K562 (cell line): ENCODE results near the gene PHLDB1. TPM values are rescaled to one million over a fixed set of nuclear protein-coding genes. Genes with fewer than 3 reads are reported as not detected.

Experiments used
- AFF1 ChIP-seq, 2 experiments: fragments of 450-650 bp; IDR thresholded peaks; 2 replicates each; pipeline ENCODE4 v1.6.1; 2018; ENCODE audit warnings: mild to moderate bottlenecking in 2 of 2, low read depth in 1 of 2; ENCODE audit not compliant: partially characterized antibody in 2 of 2
- ATF3 ChIP-seq, 2 experiments: fragments of 450-650 bp in 1 of 2; sonication (generic) in 1 of 2; formaldehyde crosslinking in 1 of 2; IDR thresholded peaks in 1 of 2; conservative IDR thresholded peaks in 1 of 2; 2 replicates each; pipeline versions ENCODE4 v1.6.1 to v1.8.1; 2016 to 2023; ENCODE audit warnings: mild to moderate bottlenecking in 2 of 2, moderate library complexity in 2 of 2, inconsistent platforms in 1 of 2, missing genetic modification reagents in 1 of 2
- CCNT2 ChIP-seq: IDR thresholded peaks from 2 replicates; pipeline ENCODE4 v1.6.1; 2011; ENCODE audit warnings: borderline replicate concordance, low read depth, mild to moderate bottlenecking, moderate library complexity, mixed read lengths, low read length; ENCODE audit not compliant: insufficient read length; ENCODE audit errors: extremely low read depth
- E2F3 ChIP-seq: fragments of 250-450 bp; sonication (Bioruptor Pico); IDR thresholded peaks from 2 replicates; pipeline ENCODE4 v1.4.0; 2020; ENCODE audit warnings: mild to moderate bottlenecking
- ERF ChIP-seq: fragments of 450-650 bp; formaldehyde crosslinking; IDR thresholded peaks from 2 replicates; pipeline ENCODE4 v1.4.0; 2020; ENCODE audit warnings: mild to moderate bottlenecking, mixed read lengths
- HBP1 ChIP-seq: fragments of 450-650 bp; formaldehyde crosslinking; IDR thresholded peaks from 2 replicates; pipeline ENCODE4 v1.4.0; 2022; ENCODE audit warnings: missing genetic modification characterization
- NRF1 ChIP-seq, 2 experiments: fragments of 450-650 bp; IDR thresholded peaks in 1 of 2; conservative IDR thresholded peaks in 1 of 2; 2 replicates each; pipeline ENCODE4 v1.6.1; 2014; ENCODE audit warnings: mild to moderate bottlenecking in 2 of 2
- PCBP1 ChIP-seq: fragments of 200-400 bp; formaldehyde crosslinking; IDR thresholded peaks from 2 replicates; pipeline ENCODE4 v1.6.1; 2018; ENCODE audit warnings: mild to moderate bottlenecking, low read depth, low read length; ENCODE audit not compliant: poor library complexity, severe bottlenecking
- SIN3A ChIP-seq, 2 experiments: fragments of 150-350 bp in 1 of 2; IDR thresholded peaks; 2 replicates each; pipeline ENCODE4 v1.6.1; 2011 to 2016; ENCODE audit warnings: borderline replicate concordance in 2 of 2, low read depth in 2 of 2, low read length in 2 of 2, mild to moderate bottlenecking in 2 of 2, moderate library complexity in 2 of 2; ENCODE audit not compliant: control insufficient read depth in 1 of 2
- THAP12 ChIP-seq: fragments of 250-450 bp; sonication (Bioruptor Pico); IDR thresholded peaks from 2 replicates; pipeline ENCODE4 v1.9.0; 2021; ENCODE audit warnings: mild to moderate bottlenecking, inconsistent platforms
- ZNF589 ChIP-seq: fragments of 200-800 bp; sonication (Bioruptor generic); IDR thresholded peaks from 2 replicates; pipeline ENCODE4 v1.6.1; 2016; ENCODE audit warnings: low read depth, missing genetic modification characterization, missing compliant biosample characterization
- polyA plus RNA-seq, 8 experiments: library from polyadenylated mRNA; depleted of rRNA in 4 of 8; stranded (reverse) in 5 of 8; unstranded in 3 of 8; fragments of >200 nt; fragmentation: Nextera tagmentation in 2 of 8; fragmentation: Illumina TruSeq in 1 of 8; extraction: Ambion mirVana in 2 of 8; extraction: Trizol in 1 of 8; gene quantifications; 2 replicates each; pipeline versions ENCODE4 v1.2.1 to v1.2.3, GENCODE V29; 2011 to 2014; ENCODE audit warnings: inconsistent platforms in 1 of 8, missing spikeins in 1 of 8
- total RNA-seq, 7 experiments: library from RNA; depleted of rRNA in 6 of 7; stranded (reverse); fragments of >200 nt in 6 of 7; fragmentation: Illumina TruSeq in 2 of 7; extraction: Trizol in 2 of 7; gene quantifications; 2 replicates each; pipeline versions ENCODE4 v1.2.1 to v1.2.3, GENCODE V29; 2011 to 2021; ENCODE audit warnings: low replicate concordance in 1 of 7
- TF ChIP-seq, protein P1 (sequence below): fragments of 450-650 bp; IDR thresholded peaks from 2 replicates; pipeline ENCODE4 v1.7.0; 2016; ENCODE audit warnings: borderline replicate concordance

PHLDB1 gene
- total and polyA plus RNA-seq, 9 of the 15 experiments (the other 6 are each of a cell fraction or from before 2014, with no cell fraction given) = 2.0 to 28.7 (median 16.2) TPM

- TF ChIP-seq PCBP1 (no peak), ERF (CRISPR knock-in tag) (0 out of 2 replicates have a peak, but pooled peaks have one; percentile 39), E2F3 (CRISPR knock-in tag) (peak; percentile 61; the same call in 1 of the 2 replicates), HBP1 (CRISPR knock-in tag) (no peak; the same call in 1 of the 2 replicates), ZNF589 (CRISPR knock-in tag) (no peak; the same call in 1 of the 2 replicates), THAP12 (CRISPR knock-in tag) (no peak), AFF1 (IDR thresholded peaks at IDR 0.05; ENCODE audit: low read depth in 1 of 2, partially characterized antibody in 2 of 2) (peak in 1 of 2 experiments; percentile 29), ATF3 (IDR thresholded peaks at IDR 0.05) (peak; percentile 91), ATF3 (CRISPR knock-in tag; conservative IDR thresholded peaks at IDR 0.05) (peak; percentile 93), NRF1 (conservative IDR thresholded peaks at IDR 0.05 in 1 of 2, IDR thresholded peaks at IDR 0.05 in 1 of 2) (peak; percentile 81 to 83), SIN3A (IDR thresholded peaks at IDR 0.05; ENCODE audit: borderline replicate concordance in 2 of 2, control insufficient read depth in 1 of 2, low read depth in 2 of 2, low read length in 2 of 2) (no peak; a peak in 1 of 4 replicates), CCNT2 (peak; percentile 85)
- TF ChIP-seq, protein P1, sequence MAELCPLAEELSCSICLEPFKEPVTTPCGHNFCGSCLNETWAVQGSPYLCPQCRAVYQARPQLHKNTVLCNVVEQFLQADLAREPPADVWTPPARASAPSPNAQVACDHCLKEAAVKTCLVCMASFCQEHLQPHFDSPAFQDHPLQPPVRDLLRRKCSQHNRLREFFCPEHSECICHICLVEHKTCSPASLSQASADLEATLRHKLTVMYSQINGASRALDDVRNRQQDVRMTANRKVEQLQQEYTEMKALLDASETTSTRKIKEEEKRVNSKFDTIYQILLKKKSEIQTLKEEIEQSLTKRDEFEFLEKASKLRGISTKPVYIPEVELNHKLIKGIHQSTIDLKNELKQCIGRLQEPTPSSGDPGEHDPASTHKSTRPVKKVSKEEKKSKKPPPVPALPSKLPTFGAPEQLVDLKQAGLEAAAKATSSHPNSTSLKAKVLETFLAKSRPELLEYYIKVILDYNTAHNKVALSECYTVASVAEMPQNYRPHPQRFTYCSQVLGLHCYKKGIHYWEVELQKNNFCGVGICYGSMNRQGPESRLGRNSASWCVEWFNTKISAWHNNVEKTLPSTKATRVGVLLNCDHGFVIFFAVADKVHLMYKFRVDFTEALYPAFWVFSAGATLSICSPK = peak; percentile 81; the same call in 1 of the 2 replicates
These were observed 1.2 kb downstream of the PHLDB1 start (continued) for GRCh38 chr11:118608360-118609227.
